Measurements from ENCODE around the gene MCL1. TPM values are rescaled to one million over a fixed set of nuclear protein-coding genes. Genes with fewer than 3 reads are reported as not detected.

MCL1 gene
- total RNA-seq, 1 donor from 2014 or later, result 233 TPM

- H3K27ac Mint-ChIP-seq, result no peak overlapping the region
- H3K36me3 Mint-ChIP-seq (ENCODE audit: low read depth), result no peaks in the 10 kb centered on the region
- intact Hi-C loops (cut with micrococcal nuclease), result no loop called here
- no peak for DNase-seq
- H3K4me3 Mint-ChIP-seq, result no peak overlapping the region
- H3K27me3 Mint-ChIP-seq, result no peaks in the 10 kb centered on the region
- H3K4me1 Mint-ChIP-seq, result peaks cover 24% of the 10 kb centered on the region
- H3K9me3 Mint-ChIP-seq, result no peaks in the 10 kb centered on the region
- POLR2A ChIA-PET, result interaction anchor here (0.6 to 1.2 kb wide), 2 partner anchors 22 to 62 kb away, joined by 3 read pairs; partner anchors contain the start of gene MCL1
- ATAC-seq (ENCODE audit: low read depth), result no peak
- TF ChIP-seq CTCF (IDR thresholded peaks at IDR 0.05), result no peak
- CTCF ChIA-PET, result interaction anchor here (13.3 kb wide), 1 partner anchor 59 kb away, joined by 358 read pairs; no protein-coding TSS in a partner anchor
Measured at GRCh38 chr1:150557813-150558212, 21.6 kb downstream of the MCL1 start.

GRCh38 chr1:150557065-150557600 lies 22.3 kb downstream of the MCL1 start:
- H3K4me1 Mint-ChIP-seq, result peaks cover 25% of the 10 kb centered on the region
- intact Hi-C loops (cut with micrococcal nuclease), result no loop called here
- POLR2A ChIA-PET, result interaction anchor here (0.6 kb wide), 1 partner anchor 22 kb away, joined by 3 read pairs; the partner anchor contains the start of gene MCL1

GRCh38 chr1:150555971-150556865 lies 23.2 kb downstream of the MCL1 start:
- ChIA-PET CTCF (interaction anchor here (13.3 kb wide), 1 partner anchor 60 kb away, joined by 358 read pairs; no protein-coding TSS in a partner anchor), POLR2A (no interaction called here)
- peaks cover 2% of the 10 kb centered on the region for H3K27me3 Mint-ChIP-seq
- peaks cover 29% of the 10 kb centered on the region for H3K4me1 Mint-ChIP-seq
- H3K27ac Mint-ChIP-seq, result no peak overlapping the region
- DNase-seq, result no peak
- no peaks in the 10 kb centered on the region for H3K9me3 Mint-ChIP-seq
- TF ChIP-seq CTCF (IDR thresholded peaks at IDR 0.05), result no peak
- intact Hi-C loops (cut with micrococcal nuclease), result no loop called here
- H3K4me3 Mint-ChIP-seq, result no peak overlapping the region
- no peaks in the 10 kb centered on the region for H3K36me3 Mint-ChIP-seq (ENCODE audit: low read depth)
- no peak for ATAC-seq (ENCODE audit: low read depth)

More at GRCh38 chr1:150557065-150557600, 22.3 kb downstream of the MCL1 start:
- H3K9me3 Mint-ChIP-seq, result no peaks in the 10 kb centered on the region
- TF ChIP-seq CTCF (IDR thresholded peaks at IDR 0.05), result no peak
- H3K27ac Mint-ChIP-seq, result no peak overlapping the region
- H3K27me3 Mint-ChIP-seq, result no peaks in the 10 kb centered on the region
- ATAC-seq (ENCODE audit: low read depth) (no peak), DNase-seq (no peak)
- no peaks in the 10 kb centered on the region for H3K36me3 Mint-ChIP-seq (ENCODE audit: low read depth)
- no peak overlapping the region for H3K4me3 Mint-ChIP-seq
- CTCF ChIA-PET, result interaction anchor here (13.3 kb wide), 1 partner anchor 59 kb away, joined by 358 read pairs; no protein-coding TSS in a partner anchor

GRCh38 chr1:150555198-150555970 lies 24.0 kb downstream of the MCL1 start:
- Mint-ChIP-seq H3K36me3 (ENCODE audit: low read depth) (no peaks in the 10 kb centered on the region), H3K4me3 (no peak overlapping the region), H3K4me1 (peaks cover 24% of the 10 kb centered on the region), H3K9me3 (no peaks in the 10 kb centered on the region), H3K27ac (no peak overlapping the region), H3K27me3 (peaks cover 4% of the 10 kb centered on the region)
- CTCF ChIA-PET, result interaction anchor here (13.3 kb wide), 1 partner anchor 61 kb away, joined by 358 read pairs; no protein-coding TSS in a partner anchor
- POLR2A ChIA-PET, result interaction anchor here (0.7 to 1.3 kb wide), 2 partner anchors 74 to 99 kb away, joined by 3 to 4 read pairs; partner anchors contain the start of gene ENSA
- ATAC-seq (ENCODE audit: low read depth) (no peak), DNase-seq (no peak)
- TF ChIP-seq CTCF (IDR thresholded peaks at IDR 0.05), result no peak
- intact Hi-C loops (cut with micrococcal nuclease), result no loop called here
